Kidney tubule cell (primary cell): Measurements from ENCODE around the gene PCSK2.
A peak's percentile ranks its signal among the peaks of the same experiment; 100 is the strongest.

Experiments
- DNase-seq: peaks from one replicate; pipeline ENCODE4 v3.0.0-alpha.2; 2018; ENCODE audit warnings: low spot score

The PCSK2 gene

DNA sequence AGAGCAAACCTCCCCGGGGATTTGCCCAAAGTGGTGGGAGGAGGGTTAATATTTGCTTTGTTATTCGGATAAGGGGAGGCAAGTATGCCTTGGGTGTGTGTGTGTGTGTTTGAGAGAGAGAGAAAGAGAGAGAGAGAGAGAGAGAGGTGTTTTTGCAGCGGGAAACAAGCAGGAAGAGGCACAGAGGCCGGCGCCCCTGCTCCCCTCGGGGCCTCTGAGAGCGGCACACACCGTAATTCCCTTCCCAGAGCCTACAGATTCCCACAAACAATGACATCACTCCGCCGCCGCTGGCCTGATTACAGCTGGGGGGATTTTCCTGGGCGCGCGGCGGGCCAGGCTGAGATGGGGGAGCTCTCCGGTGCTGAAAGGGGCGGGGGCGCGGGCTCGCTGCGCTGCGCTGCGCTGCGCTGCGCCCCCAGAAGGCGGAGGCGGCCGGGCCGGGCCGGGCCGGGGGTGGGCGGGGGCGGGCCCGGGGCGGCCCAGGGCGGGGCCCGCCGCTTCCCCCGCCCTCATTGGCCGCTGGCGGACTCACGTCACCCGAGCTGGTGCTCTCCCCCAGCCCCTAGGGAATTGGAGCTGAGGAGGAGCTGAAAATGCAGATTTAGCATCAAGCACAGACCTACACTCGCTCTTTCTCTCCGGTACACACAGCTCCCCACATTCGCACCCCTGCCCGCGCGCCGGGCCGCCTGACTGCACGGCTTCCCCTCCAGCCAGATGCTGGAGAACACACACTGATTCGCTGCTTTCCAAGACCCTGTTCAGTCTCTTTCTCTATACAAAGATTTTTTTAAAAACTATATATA is at the start of gene PCSK2:
TSS of gene PCSK2 (plus strand) at position 631 of the 809 bp plus-strand sequence. CDS start 266 bp downstream, outside the sequence.
- peak; percentile 79 for DNase-seq

DNA sequence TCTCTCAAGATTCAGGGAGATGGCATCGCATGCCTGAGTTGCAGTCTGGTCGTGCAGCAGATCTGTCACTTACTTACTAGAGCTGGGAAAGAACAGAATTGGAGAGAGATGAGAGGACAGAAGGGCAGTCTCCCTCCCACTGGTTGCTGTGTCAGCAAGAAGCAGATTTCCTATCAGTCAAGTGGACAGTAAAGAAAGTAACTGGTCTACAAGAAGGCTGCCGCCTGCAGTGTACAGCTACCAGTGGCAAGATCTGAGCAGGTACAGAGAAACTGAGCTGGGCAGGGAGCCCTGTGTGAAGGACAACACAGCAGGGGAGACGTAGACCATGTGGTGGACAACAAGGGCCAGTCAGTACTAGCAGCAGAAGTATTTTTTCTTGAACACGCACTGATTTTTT is 49.5 kb upstream of the PCSK2 start:
- no peak for DNase-seq

DNA sequence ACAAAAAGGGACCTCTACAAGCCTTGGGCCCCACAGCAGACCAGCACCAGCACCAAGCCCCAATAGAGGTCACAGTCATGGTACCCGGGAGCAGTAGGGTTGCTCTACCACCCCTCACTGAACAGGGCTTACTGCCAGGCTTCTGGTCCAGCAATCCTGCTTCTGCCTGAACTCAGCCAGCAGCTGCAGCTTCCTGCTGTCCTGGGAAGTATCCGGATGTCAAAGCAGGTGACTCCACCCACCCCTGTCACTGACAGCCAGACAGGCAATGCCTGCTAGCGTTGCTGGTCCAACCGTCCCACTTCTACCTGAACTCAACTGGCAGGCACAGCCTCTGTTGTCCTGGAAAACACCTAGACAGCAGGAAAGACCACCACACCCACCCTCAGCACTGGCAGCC is 47.0 kb upstream of the PCSK2 start:
- DNase-seq = no peak

DNA sequence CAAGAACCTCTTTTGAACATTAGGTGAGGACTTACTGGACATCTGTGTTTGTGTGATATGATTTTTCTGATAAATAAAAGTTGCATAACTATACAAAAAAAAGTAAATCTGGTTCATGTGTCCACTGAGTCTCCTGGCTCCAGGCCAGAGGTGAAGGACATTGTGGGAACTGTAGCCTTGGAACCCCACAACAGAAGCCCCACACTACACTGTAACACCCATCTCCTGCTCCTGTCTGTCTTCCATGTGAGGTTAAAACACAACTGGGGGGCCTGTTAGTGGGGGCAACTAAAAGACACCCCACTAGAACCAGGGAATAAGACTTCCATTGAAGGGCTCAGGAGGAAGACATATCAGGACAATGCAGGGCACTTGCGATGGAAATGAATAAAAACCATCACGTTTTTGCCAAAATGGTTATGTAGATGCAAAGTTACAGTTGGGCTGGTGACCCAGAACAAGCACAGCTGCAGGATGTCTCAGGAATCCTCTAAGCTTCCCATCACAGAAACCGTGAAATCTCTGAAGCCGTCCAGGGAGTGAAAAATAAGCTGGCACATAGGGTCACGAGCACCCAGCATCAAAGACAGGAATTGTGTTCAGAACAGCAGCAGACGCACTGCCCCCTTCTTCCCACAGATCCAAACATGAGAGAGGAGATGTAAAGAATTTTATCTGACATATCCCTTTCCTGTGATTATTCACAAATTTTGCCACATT is 36.7 kb upstream of the PCSK2 start:
- DNase-seq = no peak

DNA sequence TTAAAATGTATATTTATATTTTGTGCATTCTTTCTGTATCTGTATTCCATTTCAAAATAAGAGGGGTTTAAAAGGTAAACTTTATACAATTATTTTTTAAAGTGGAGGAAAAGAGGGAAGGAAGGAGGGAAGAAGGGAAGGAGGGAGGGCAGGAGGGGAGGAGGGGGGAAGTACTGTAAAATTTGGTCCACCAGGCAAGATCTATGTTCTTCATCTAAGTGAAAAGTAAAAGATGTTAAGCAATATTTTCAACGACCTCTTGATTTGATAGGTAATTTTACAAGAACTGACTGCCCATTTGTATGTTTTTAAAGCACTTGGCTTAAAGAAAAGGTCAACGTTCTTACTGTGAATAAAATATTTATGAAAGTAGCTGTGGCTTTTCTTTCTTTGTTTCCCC is 29.8 kb upstream of the PCSK2 start:
- DNase-seq = no peak

DNA sequence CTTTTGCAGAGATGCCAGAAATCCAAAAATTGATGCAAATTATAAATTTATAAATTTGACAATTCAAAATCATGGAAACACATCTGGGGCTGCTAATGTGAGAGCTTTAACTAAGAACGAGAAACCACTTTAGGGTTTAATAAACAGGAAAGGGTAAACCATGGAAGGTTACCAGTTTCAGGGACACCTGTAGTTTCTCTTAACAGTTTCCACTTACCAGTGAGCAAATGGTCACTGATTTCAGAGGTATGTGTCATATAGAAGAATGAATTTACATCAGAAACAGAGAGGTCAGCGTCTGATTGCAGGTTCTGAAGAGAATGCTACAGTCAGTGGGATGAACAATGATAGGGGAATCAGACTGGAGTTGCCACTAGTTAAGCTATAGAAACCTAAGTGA is 24.8 kb upstream of the PCSK2 start:
- DNase-seq = no peak

- DNase-seq = peak; percentile 22
Measured at GRCh38 chr20:17202673-17203072, 24.2 kb upstream of the PCSK2 start.

GRCh38 chr20:17205084-17205813 is 21.6 kb upstream of the PCSK2 start:
- DNase-seq = no peak

DNA sequence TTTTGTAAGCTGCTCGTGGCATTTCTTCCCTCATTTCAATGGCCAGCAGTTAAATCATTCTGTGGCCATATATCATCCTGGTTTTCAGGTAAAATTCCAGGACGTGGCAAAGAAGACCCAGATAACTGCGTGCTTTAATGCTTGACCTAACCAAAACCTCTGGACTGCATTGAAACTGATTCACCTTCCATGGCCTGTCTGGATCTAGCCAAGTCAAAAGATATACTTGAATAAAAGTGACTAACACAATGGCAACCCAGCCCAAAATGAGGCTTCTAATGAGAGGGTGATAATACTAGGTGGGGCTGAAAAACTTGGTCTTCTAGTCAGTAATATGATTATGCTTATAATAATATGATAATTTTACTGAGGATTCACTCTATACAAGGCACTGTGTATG is 16.5 kb upstream of the PCSK2 start:
- DNase-seq = peak; percentile 64

DNA sequence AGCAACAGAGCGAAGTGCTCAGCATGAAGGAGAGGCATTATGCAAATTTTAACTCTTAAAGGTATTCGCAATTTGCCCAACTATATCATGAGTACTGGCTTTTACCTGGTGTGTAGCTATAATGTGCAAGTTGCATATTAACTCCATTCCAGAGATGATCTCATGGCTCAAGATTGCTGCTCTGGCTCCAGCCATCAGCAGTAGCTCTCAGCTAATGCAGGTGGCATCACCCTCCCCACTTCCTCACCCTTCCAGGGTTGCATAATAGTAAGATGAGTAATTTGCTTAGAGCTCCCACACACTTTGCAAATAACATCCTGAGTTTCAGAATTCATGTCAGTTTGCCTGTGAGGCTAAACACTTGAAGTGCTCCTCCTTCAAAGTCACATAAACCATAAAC is 15.9 kb upstream of the PCSK2 start:
- DNase-seq = peak; percentile 98

- no peak for DNase-seq
Measured at GRCh38 chr20:17215167-17215566, 11.7 kb upstream of the PCSK2 start.

DNA sequence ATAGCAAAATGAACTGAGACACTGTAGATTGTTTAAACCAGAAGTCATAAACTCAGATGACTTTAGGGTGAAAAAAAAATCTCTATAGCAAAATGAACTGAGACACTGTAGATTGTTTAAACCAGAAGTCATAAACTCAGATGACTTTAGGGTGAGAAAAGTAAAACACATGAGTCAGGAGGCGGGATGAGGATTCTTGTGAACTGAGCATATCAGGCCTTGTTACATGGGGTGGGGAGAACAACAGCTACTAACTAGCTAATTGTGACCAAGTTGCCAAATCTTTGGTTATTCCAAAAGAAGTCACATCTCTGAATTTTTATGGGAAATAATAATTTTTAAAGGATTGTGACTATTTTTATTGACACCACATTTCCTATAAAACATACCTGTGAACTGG is 7.0 kb upstream of the PCSK2 start:
- DNase-seq = peak; percentile 25

- no peak for DNase-seq
Measured at GRCh38 chr20:17223553-17223952, 3.3 kb upstream of the PCSK2 start.

- peak; percentile 28 for DNase-seq
Measured at GRCh38 chr20:17225851-17226409, 910 bp upstream of the PCSK2 start.

- DNase-seq = no peak
Measured at GRCh38 chr20:17227219-17227575, 357 bp downstream of the PCSK2 start.

DNA sequence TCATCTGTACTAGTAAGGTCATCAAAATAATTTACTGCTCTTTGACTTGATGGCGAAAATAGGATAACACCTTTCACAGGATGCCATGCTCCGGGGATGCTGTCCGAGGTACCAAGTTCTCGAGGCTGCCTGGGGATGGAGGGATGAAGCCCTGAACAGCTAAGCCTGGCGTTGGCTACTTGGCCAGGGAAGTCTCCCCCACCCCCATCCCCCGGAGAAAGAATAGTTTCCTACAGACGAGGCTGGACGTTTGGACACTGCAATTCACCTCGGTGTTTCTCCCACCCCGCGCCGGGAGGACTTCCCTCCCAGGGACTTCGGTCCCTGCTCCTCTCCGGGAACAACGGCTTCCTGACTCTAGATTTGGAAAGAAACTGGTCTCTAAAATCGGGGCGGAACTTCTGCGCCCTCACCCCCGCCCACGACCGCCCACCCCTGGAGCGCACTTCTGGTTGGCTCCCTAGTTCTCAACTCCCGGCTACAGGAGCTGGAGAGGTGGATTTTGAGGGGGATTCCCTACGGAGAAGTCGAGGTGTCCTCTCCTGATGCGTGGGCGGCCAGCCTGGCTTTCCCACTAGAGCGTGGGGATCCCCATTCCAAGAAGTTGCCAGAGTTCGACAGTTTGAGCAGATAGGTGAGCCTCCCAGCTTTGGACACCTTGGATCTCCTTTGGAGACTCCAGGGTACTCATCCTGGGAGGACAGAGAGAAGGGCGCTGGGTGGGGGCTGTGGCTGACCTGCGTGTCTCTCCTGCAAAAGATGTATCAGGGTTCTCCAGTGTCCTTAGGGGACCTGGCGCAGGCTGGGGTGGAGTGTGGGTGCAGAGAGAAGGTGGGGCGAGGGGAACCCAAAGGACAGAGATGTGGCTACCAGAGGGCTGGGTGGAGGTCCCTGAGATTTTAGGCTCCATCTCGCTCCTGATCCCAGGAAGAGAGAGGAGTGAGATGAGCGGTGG is 1.1 kb downstream of the PCSK2 start:
- DNase-seq = peak; percentile 11

GRCh38 chr20:17228624-17229061 is 1.8 kb downstream of the PCSK2 start:
- DNase-seq = no peak

DNA sequence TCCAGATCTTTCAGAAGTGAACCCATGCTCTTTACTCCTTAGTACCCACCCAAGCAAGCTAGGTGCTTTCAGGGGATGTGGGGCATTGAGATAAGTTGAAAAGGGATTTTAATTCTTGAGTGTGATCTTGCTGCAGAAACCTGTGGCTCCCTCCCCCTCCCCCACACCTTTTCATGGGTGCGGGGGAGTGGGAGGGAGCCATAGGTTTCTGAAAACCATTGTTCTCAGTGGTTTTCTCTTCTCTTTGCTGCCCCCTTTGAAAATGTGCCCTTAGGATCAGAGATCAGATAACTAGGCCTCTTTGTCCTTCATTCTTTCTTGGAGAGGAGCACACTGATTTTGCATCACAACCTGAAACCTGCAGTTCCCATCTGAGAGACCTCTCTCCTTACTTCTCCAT is 2.4 kb downstream of the PCSK2 start:
- no peak for DNase-seq

DNA sequence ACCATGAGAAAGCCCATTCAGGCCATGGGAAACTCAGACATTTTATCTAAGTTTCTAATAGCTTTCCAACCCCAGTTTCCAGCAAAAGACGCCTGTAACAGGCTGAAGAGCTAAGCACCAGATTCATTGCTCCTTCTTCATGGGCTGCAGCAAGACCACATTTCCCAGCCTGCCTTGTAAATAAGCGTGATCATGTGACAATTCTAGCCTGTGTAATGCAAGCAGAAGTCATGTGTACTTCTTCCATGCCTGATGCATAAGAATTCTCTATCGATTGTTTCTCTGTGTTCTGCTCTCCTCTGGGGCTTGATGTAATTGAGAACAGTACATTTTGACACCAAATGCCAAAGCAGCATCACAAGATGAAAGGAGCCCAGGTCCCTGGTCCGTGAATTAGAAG is 6.8 kb downstream of the PCSK2 start:
- DNase-seq = no peak

DNA sequence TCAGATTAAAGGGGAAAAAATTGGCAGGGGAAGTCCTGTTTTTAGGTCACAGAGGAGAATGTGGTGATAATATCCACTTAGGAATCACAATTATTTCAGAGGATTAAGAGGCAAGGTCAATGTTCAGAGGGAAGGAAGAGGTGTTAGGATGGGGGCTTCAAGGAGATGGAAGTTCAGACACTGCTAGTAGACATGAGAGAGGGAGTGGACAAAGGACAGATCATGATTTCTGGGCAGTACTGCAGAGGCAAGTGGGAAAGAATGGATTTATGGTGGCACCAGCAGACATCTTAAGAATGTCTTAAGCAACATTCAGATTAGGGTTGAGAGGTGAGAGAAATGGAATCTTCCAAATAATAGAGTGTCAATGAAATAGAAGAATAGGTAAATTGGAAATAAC is 9.9 kb downstream of the PCSK2 start:
- DNase-seq = no peak

- no peak for DNase-seq
Measured at GRCh38 chr20:17248224-17248623, 21.4 kb downstream of the PCSK2 start.
